Heart right ventricle (tissue), 16 donors: ENCODE measurements around the gene ZCCHC13. TPM values are rescaled to one million over a fixed set of nuclear protein-coding genes. Genes with fewer than 3 reads are reported as not detected.
"Not testable (repeated sequence)": the region's sequence is repeated elsewhere in the genome, so short reads cannot be mapped to it uniquely, and the experiment has no call there.

ENCODE experiments used
- ATAC-seq, 8 donors: fragments of 200-7000 bp; cut with Tn5 transposase; one replicate each; pipeline ENCODE4 v1.9.1; 2020; ENCODE audit warnings: mild to moderate bottlenecking in 8 of 8, moderate library complexity in 8 of 8, moderate number of reproducible peaks in 1 of 8
- DNase-seq, 2 donors: peaks; one replicate each; pipeline ENCODE4 v3.0.0-alpha.2; 2020
- H3K27ac ChIP-seq, 10 donors: fragments of 200-600 bp; sonication (generic) in 2 of 10; one replicate each; pipeline versions ENCODE4 v1.5.0 to v1.8.0; 2020 to 2022; ENCODE audit warnings: mild to moderate bottlenecking in 3 of 10
- H3K27me3 ChIP-seq, 7 donors: fragments of 200-600 bp; one replicate each; pipeline ENCODE4 v1.8.0; 2021 to 2022; ENCODE audit warnings: mild to moderate bottlenecking in 2 of 7
- H3K36me3 ChIP-seq, 9 donors: fragments of 200-600 bp; sonication (generic) in 1 of 9; one replicate each; pipeline versions ENCODE4 v1.5.0 to v1.8.0; 2020 to 2022; ENCODE audit warnings: mild to moderate bottlenecking in 2 of 9
- H3K4me1 ChIP-seq, 9 donors: fragments of 200-600 bp; sonication (generic) in 1 of 9; one replicate each; pipeline versions ENCODE4 v1.5.0 to v1.8.0; 2020 to 2022; ENCODE audit warnings: mild to moderate bottlenecking in 4 of 9
- H3K4me3 ChIP-seq, 10 donors: fragments of 200-600 bp; sonication (generic) in 2 of 10; one replicate each; pipeline versions ENCODE4 v1.5.0 to v1.8.0; 2020 to 2022; ENCODE audit warnings: mild to moderate bottlenecking in 7 of 10, moderate library complexity in 2 of 10
- H3K9me3 ChIP-seq, 11 donors: fragments of 200-600 bp in 10 of 11; sonication (generic) in 2 of 11; one replicate each; pipeline versions ENCODE4 v1.5.0 to v1.8.0; 2013 to 2022; ENCODE audit warnings: mild to moderate bottlenecking in 2 of 11, control low read depth in 1 of 11, moderate library complexity in 1 of 11
- CTCF ChIP-seq, 9 donors: fragments of 200-600 bp; sonication (generic) in 2 of 9; IDR thresholded peaks; one replicate each; pipeline versions ENCODE4 v1.5.0 to v1.8.0; 2021 to 2022; ENCODE audit warnings: antibody characterized with exemption in 9 of 9, mild to moderate bottlenecking in 5 of 9, moderate library complexity in 1 of 9
- WGBS, 2 donors: extraction: QIAGEN DNeasy Blood & Tissue Kit; methylation state at CpG; one replicate each; pipeline ENCODE4 v1.1.7; 2013; ENCODE audit warnings: inconsistent platforms in 1 of 2; 5-methylcytosine and 5-hydroxymethylcytosine counted together
- intact Hi-C, 10 donors: fragments of 100-400 bp; cut with DNase I; formaldehyde crosslinking; loops; one replicate each; pipeline versions ENCODE4 v1.11.1 to v1.14.2; 2022
- polyA plus RNA-seq, 2 donors: library from polyadenylated mRNA; stranded (reverse); fragments of 200-250 nt; gene quantifications; one replicate each; pipeline ENCODE4 v1.2.3, GENCODE V29; 2013
- total RNA-seq, 10 donors: library from RNA; stranded (reverse); fragmentation: NEBNext Ultra II Directional in 3 of 10; extraction: Animal tissue kit (Norgen Biotek cat#: 25700) in 3 of 10; gene quantifications; one replicate each; pipeline versions ENCODE4 v1.2.1 to v1.2.4, GENCODE V29; 2021 to 2023
- donor health status: Arrhythmogenic right ventricular cardiomyopathy.
- donor health status: ischemic (EF 13 %, LVEDD 7.1; RV severe dilation, severe dysfunction).
- donor health status: healthy with polysubstance abuse.
- donor health status: DM: no; HTN: yes; CAD: no.
- donor health status: DM: no; HTN: no; CAD: no.
- donor health status: ischemic (EF 25% LVEDD 6.9; RV normal size, moderate dysfunction).
- donor health status: ischemic (EF 25% LVEDD 5.7; RV mildly dilated, moderate dysfunction).
- donor health status: healthy.
- donor health status: DM: yes; HTN: yes; CAD: no.
- donor health status: Ischemic cardiomyopathy.
- donor health status: ischemic (EF 35%, LVEDD 5.7; RV mildly dilated, moderate dysfunction).
- donor health status: nonischemic (EF 11% LVEDD 7.7; RV severe dilation, severe dysfunction).
- donor health status: DM: yes; HTN: yes; CAD: no.
- donor health status: PGD.
- donor health status: ischemic (EF 29% LVEDD 5.4; RV normal size, mild dysfunction).
- donor health status: nonischemic (EF 23%, LVEDD 6.1; RV moderate dilation, normal function).

ZCCHC13 gene
- total and polyA plus RNA-seq, 12 donors, result not detected

- intact Hi-C loops, result loop anchor here (5.0 to 10.0 kb wide), 8 partner anchors 48 to 488 kb away; partner anchors contain the start of gene XIST (in 1 of the 10)
- Histone ChIP-seq H3K4me1 (peaks cover 0 to 12% (median 0%) of the 10 kb centered on the region in 9 donors), H3K36me3 (no peaks in the 10 kb centered on the region), H3K4me3 (no peak overlapping the region), H3K9me3 (peaks cover 0 to 26% (median 0%) of the 10 kb centered on the region in 11 donors), H3K27me3 (no peaks in the 10 kb centered on the region), H3K27ac (peak overlapping the region in 1 of 10 donors; percentile 16)
- ATAC-seq (no peak), DNase-seq (no peak)
- TF ChIP-seq CTCF (IDR thresholded peaks at IDR 0.05), result no peak
Observed at GRCh38 chrX:74340051-74340450, 36.1 kb downstream of the ZCCHC13 start.

GRCh38 chrX:74342211-74342610, 38.2 kb downstream of the ZCCHC13 start:
- 86 to 93% methylated on average over 5 of the region's 5 CpGs for WGBS, 2 donors
- not testable (repeated sequence) for ATAC-seq, H3K36me3 ChIP-seq, H3K27ac ChIP-seq, H3K4me3 ChIP-seq, DNase-seq, H3K27me3 ChIP-seq
- H3K9me3 ChIP-seq, result peaks cover 0 to 15% (median 0%) of the 10 kb centered on the region in 11 donors
- intact Hi-C loops, result loop anchor here (5.0 to 10.0 kb wide), 8 partner anchors 50 to 490 kb away; partner anchors contain the start of gene XIST (in 1 of the 10)
- peaks cover 0 to 12% (median 0%) of the 10 kb centered on the region in 9 donors for H3K4me1 ChIP-seq

GRCh38 chrX:74343343-74344279, 39.6 kb downstream of the ZCCHC13 start:
- intact Hi-C loops, result loop anchor here (2.0 to 10.0 kb wide), 10 partner anchors 51 to 491 kb away; partner anchors contain the start of gene XIST (in 1 of the 10)

GRCh38 chrX:74344280-74344622, 40.3 kb downstream of the ZCCHC13 start:
- no peak for DNase-seq
- ATAC-seq, result no peak
- H3K36me3 ChIP-seq, result no peaks in the 10 kb centered on the region
- intact Hi-C loops, result loop anchor here (2.0 to 10.0 kb wide), 10 partner anchors 52 to 492 kb away; partner anchors contain the start of gene XIST (in 1 of the 10)
- H3K27me3 ChIP-seq, result peaks cover 0 to 18% (median 0%) of the 10 kb centered on the region in 7 donors
- peak in 1 of 9 donors; percentile 4 for TF ChIP-seq CTCF (IDR thresholded peaks at IDR 0.05)
- no peak overlapping the region for H3K4me3 ChIP-seq
- no peak overlapping the region for H3K27ac ChIP-seq
- whole genome bisulfite sequencing, 2 donors, result 60 to 73% methylated on average over 4 of the region's 4 CpGs
- H3K4me1 ChIP-seq, result peaks cover 0 to 12% (median 0%) of the 10 kb centered on the region in 9 donors
- H3K9me3 ChIP-seq, result peaks cover 0 to 4% (median 0%) of the 10 kb centered on the region in 11 donors

More at GRCh38 chrX:74343343-74344279, 39.6 kb downstream of the ZCCHC13 start:
- H3K4me3 ChIP-seq, result no peak overlapping the region
- DNase-seq, result peak in 1 of 2 donors; percentile 63
- peaks cover 0 to 13% (median 0%) of the 10 kb centered on the region in 7 donors for H3K27me3 ChIP-seq
- peak; percentile 38 to 99 (median 78) for ATAC-seq
- H3K9me3 ChIP-seq, result peaks cover 0 to 11% (median 0%) of the 10 kb centered on the region in 11 donors
- no peaks in the 10 kb centered on the region for H3K36me3 ChIP-seq
- H3K27ac ChIP-seq, result no peak overlapping the region
- WGBS, 2 donors, result 44 to 54% methylated on average over 3 of the region's 3 CpGs
- TF ChIP-seq CTCF (IDR thresholded peaks at IDR 0.05), result peak; percentile 24 to 69 (median 60)
- peaks cover 0 to 12% (median 0%) of the 10 kb centered on the region in 9 donors for H3K4me1 ChIP-seq
